ENCODE data around the gene YAF2. TPM values are rescaled to one million over a fixed set of nuclear protein-coding genes. Genes with fewer than 3 reads are reported as not detected.
"Not testable (repeated sequence)": the region's sequence is repeated elsewhere in the genome, so short reads cannot be mapped to it uniquely, and the experiment has no call there.

The YAF2 gene
- total RNA-seq, 2 donors from 2014 or later: 38.9 to 43.9 TPM

GRCh38 chr12:42199007-42199406 lies 39.0 kb downstream of the YAF2 start:
- Histone ChIP-seq H3K27ac (no peak overlapping the region), H3K9me3 (no peaks in the 10 kb centered on the region), H3K4me3 (no peak overlapping the region), H3K4me1 (ENCODE audit: control insufficient read depth in 1 of 2, low read depth in 2 of 2) (peaks cover 0 to 23% of the 10 kb centered on the region in 2 donors), H3K27me3 (replicated peaks; ENCODE audit: insufficient read depth) (no peaks in the 10 kb centered on the region), H3K36me3 (no peaks in the 10 kb centered on the region)
- TF ChIP-seq CTCF (IDR thresholded peaks at IDR 0.05): no peak
- DNase-seq (ENCODE audit: low spot score) (no peak), ATAC-seq (ENCODE audit: insufficient number of reproducible peaks, low FRiP score, low read depth) (no peak)

- DNase-seq (ENCODE audit: low spot score) (no peak), ATAC-seq (ENCODE audit: insufficient number of reproducible peaks, low FRiP score, low read depth) (no peak)
- Histone ChIP-seq H3K36me3 (no peaks in the 10 kb centered on the region), H3K27ac (no peak overlapping the region), H3K27me3 (replicated peaks; ENCODE audit: insufficient read depth) (no peaks in the 10 kb centered on the region), H3K9me3 (no peaks in the 10 kb centered on the region), H3K4me1 (ENCODE audit: control insufficient read depth in 1 of 2, low read depth in 2 of 2) (peaks cover 0 to 23% of the 10 kb centered on the region in 2 donors), H3K4me3 (no peak overlapping the region)
- TF ChIP-seq CTCF (IDR thresholded peaks at IDR 0.05): no peak
Measured at GRCh38 chr12:42196723-42197603, 41.1 kb downstream of the YAF2 start.

- H3K9me3 ChIP-seq: no peaks in the 10 kb centered on the region
- H3K36me3 ChIP-seq: no peaks in the 10 kb centered on the region
- ATAC-seq (ENCODE audit: insufficient number of reproducible peaks, low FRiP score, low read depth) (no peak), DNase-seq (ENCODE audit: low spot score) (no peak)
- no peaks in the 10 kb centered on the region for H3K4me1 ChIP-seq (ENCODE audit: control insufficient read depth in 1 of 2, low read depth in 2 of 2)
- H3K27ac ChIP-seq: no peak overlapping the region
- no peak for TF ChIP-seq CTCF (IDR thresholded peaks at IDR 0.05)
- H3K27me3 ChIP-seq (replicated peaks; ENCODE audit: insufficient read depth): no peaks in the 10 kb centered on the region
- H3K4me3 ChIP-seq: no peak overlapping the region
Measured at GRCh38 chr12:42192686-42193085, 45.4 kb downstream of the YAF2 start.

- Histone ChIP-seq H3K9me3 (no peaks in the 10 kb centered on the region), H3K4me3 (no peak overlapping the region), H3K4me1 (ENCODE audit: control insufficient read depth in 1 of 2, low read depth in 2 of 2) (no peaks in the 10 kb centered on the region), H3K27me3 (replicated peaks; ENCODE audit: insufficient read depth) (no peaks in the 10 kb centered on the region), H3K36me3 (no peaks in the 10 kb centered on the region), H3K27ac (no peak overlapping the region)
- ATAC-seq (ENCODE audit: insufficient number of reproducible peaks, low FRiP score, low read depth) (no peak), DNase-seq (ENCODE audit: low spot score) (no peak)
- no peak for TF ChIP-seq CTCF (IDR thresholded peaks at IDR 0.05)
Measured at GRCh38 chr12:42192258-42192657, 45.8 kb downstream of the YAF2 start.

GRCh38 chr12:42190376-42190775 lies 47.7 kb downstream of the YAF2 start:
- ATAC-seq (ENCODE audit: insufficient number of reproducible peaks, low FRiP score, low read depth) (no peak), DNase-seq (ENCODE audit: low spot score) (no peak)
- Histone ChIP-seq H3K9me3 (no peaks in the 10 kb centered on the region), H3K4me1 (ENCODE audit: control insufficient read depth in 1 of 2, low read depth in 2 of 2) (no peaks in the 10 kb centered on the region), H3K4me3 (no peak overlapping the region), H3K27me3 (replicated peaks; ENCODE audit: insufficient read depth) (no peaks in the 10 kb centered on the region), H3K36me3 (no peaks in the 10 kb centered on the region), H3K27ac (no peak overlapping the region)
- TF ChIP-seq CTCF (IDR thresholded peaks at IDR 0.05): no peak

- ATAC-seq (ENCODE audit: insufficient number of reproducible peaks, low FRiP score, low read depth); H3K36me3 ChIP-seq; H3K27ac ChIP-seq: not testable (repeated sequence)
Measured at GRCh38 chr12:42188275-42188674, 49.8 kb downstream of the YAF2 start.

More at GRCh38 chr12:42188275-42188674, 49.8 kb downstream of the YAF2 start:
- not testable (repeated sequence) for H3K4me3 ChIP-seq; DNase-seq (ENCODE audit: low spot score); H3K27me3 ChIP-seq (replicated peaks; ENCODE audit: insufficient read depth); H3K4me1 ChIP-seq (ENCODE audit: control insufficient read depth in 1 of 2, low read depth in 2 of 2); H3K9me3 ChIP-seq

Measured in thoracic aorta (tissue), 2 donors.